Endodermal cell (in vitro differentiated cells): Measurements from ENCODE around the gene SMCP. TPM values are rescaled to one million over a fixed set of nuclear protein-coding genes. Genes with fewer than 3 reads are reported as not detected.

Experiments used
- DNase-seq: peaks from one replicate; pipeline ENCODE4 v3.0.0-alpha.2; 2017
- H3K27ac ChIP-seq: 2 replicates; pipeline ENCODE4 v1.5.1; 2013; ENCODE audit warnings: mild to moderate bottlenecking, low read depth, low read length, moderate library complexity
- H3K27me3 ChIP-seq: 2 replicates; pipeline ENCODE4 v1.6.1; 2013; ENCODE audit warnings: mild to moderate bottlenecking, low read length, moderate library complexity; ENCODE audit not compliant: insufficient read depth, control insufficient read depth, poor library complexity, severe bottlenecking
- H3K36me3 ChIP-seq: 2 replicates; pipeline ENCODE4 v1.7.0; 2013; ENCODE audit warnings: mild to moderate bottlenecking, low read length, moderate library complexity; ENCODE audit not compliant: control insufficient read depth, insufficient read depth
- H3K4me1 ChIP-seq: one replicate; pipeline ENCODE4 v1.7.0; 2013; ENCODE audit warnings: low read length; ENCODE audit not compliant: control insufficient read depth, insufficient read depth
- H3K4me3 ChIP-seq: 2 replicates; pipeline ENCODE4 v1.5.1; 2013; ENCODE audit warnings: mild to moderate bottlenecking, low read length, moderate library complexity
- H3K9ac ChIP-seq: 2 replicates; pipeline ENCODE4 v1.6.1; 2013; ENCODE audit warnings: mild to moderate bottlenecking, low read length, moderate library complexity; ENCODE audit not compliant: poor library complexity, severe bottlenecking; ENCODE audit errors: extremely low read depth
- H3K9me3 ChIP-seq: 2 replicates; pipeline ENCODE4 v1.6.1; 2013; ENCODE audit warnings: mild to moderate bottlenecking, low read length, moderate library complexity; ENCODE audit not compliant: control insufficient read depth
- H3K27ac Mint-ChIP-seq: 2 replicates; pipeline ENCODE4 v1.8.0; 2020; ENCODE audit warnings: mixed read lengths
- H3K27me3 Mint-ChIP-seq: 2 replicates; pipeline ENCODE4 v1.8.0; 2021; ENCODE audit warnings: mild to moderate bottlenecking, mixed read lengths; ENCODE audit not compliant: insufficient read depth
- H3K36me3 Mint-ChIP-seq: 2 replicates; pipeline ENCODE4 v1.8.0; 2020; ENCODE audit warnings: low read depth, mixed read lengths
- H3K4me1 Mint-ChIP-seq: 2 replicates; pipeline ENCODE4 v1.8.0; 2020; ENCODE audit warnings: mixed read lengths
- H3K4me3 Mint-ChIP-seq: 2 replicates; pipeline ENCODE4 v1.8.0; 2020; ENCODE audit warnings: mild to moderate bottlenecking, moderate library complexity, mixed read lengths
- H3K9me3 Mint-ChIP-seq: 2 replicates; pipeline ENCODE4 v1.8.0; 2020; ENCODE audit warnings: mild to moderate bottlenecking, mixed read lengths
- WGBS, 2 experiments: methylation state at CpG; one replicate each; pipeline versions ENCODE4 v1.1.5 to v1.1.7; 2013; ENCODE audit warnings: missing lambda C conversion rate in 2 of 2, mixed read lengths in 1 of 2; ENCODE audit not compliant: insufficient coverage in 1 of 2, insufficient read length in 1 of 2; 5-methylcytosine and 5-hydroxymethylcytosine counted together
- total RNA-seq, 2 donors: library from RNA; stranded (reverse); fragmentation: NEBNext Ultra II Directional in 1 of 2; extraction: Animal tissue kit (Norgen Biotek cat#: 25700) in 1 of 2; gene quantifications; 2 replicates in 1 of 2; 3 replicates in 1 of 2; pipeline ENCODE4 v1.2.1, GENCODE V29; 2021
- TF ChIP-seq, protein P1 (sequence below): fragments of 200-600 bp; sonication (generic); conservative IDR thresholded peaks from 2 replicates; pipeline ENCODE4 v1.5.0; 2021; ENCODE audit warnings: antibody characterized with exemption, mild to moderate bottlenecking

SMCP gene
- total RNA-seq, 2 donors from 2014 or later = not detected

DNA sequence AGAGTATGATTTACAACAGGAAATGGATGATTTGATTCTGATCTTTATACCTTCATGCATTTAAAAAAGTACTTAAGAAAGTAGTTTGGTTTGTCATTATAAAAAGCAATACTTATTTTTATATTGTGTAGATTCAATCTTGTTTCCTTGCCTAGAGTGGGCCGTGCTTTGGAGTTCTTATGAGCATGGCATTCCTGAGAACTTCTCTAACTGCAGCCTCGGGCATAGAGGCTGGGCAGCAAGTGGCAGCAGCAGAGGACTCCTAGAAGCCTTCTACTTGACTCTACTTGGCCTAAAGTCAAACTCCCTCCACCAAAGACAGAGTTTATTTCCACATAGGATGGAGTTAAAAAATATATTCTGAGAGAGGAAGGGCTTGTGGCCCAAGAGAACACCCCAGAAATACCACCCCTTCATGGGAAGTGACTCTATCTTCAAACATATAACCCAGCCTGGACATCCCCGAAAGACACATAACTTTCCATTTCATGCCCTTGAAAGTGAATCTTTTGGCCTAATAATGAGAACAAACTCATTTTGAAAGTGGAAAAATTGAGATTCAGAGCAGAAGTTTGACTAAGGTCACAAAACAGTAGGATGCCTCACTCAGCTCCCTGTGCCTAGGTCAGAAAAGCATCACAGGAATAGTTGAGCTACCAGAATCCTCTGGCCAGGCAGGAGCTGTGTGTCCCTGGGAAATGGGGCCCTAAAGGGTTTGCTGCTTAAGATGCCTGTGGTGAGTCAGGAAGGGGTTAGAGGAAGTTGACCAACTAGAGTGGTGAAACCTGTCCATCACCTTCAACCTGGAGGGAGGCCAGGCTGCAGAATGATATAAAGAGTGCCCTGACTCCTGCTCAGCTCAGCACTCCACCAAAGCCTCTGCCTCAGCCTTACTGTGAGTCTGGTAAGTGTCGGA lies 29.8 kb downstream of the SMCP start, which contains the start of gene IVL:
TSS of gene IVL (plus strand) at position 861 of the 916 bp plus-strand sequence. CDS start 1,252 bp downstream, outside the sequence.
- TF ChIP-seq, protein P1, sequence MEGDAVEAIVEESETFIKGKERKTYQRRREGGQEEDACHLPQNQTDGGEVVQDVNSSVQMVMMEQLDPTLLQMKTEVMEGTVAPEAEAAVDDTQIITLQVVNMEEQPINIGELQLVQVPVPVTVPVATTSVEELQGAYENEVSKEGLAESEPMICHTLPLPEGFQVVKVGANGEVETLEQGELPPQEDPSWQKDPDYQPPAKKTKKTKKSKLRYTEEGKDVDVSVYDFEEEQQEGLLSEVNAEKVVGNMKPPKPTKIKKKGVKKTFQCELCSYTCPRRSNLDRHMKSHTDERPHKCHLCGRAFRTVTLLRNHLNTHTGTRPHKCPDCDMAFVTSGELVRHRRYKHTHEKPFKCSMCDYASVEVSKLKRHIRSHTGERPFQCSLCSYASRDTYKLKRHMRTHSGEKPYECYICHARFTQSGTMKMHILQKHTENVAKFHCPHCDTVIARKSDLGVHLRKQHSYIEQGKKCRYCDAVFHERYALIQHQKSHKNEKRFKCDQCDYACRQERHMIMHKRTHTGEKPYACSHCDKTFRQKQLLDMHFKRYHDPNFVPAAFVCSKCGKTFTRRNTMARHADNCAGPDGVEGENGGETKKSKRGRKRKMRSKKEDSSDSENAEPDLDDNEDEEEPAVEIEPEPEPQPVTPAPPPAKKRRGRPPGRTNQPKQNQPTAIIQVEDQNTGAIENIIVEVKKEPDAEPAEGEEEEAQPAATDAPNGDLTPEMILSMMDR = no peak
- Mint-ChIP-seq H3K4me3 (no peak within 1 kb of the TSS), H3K27me3 (no peaks in the 10 kb centered on the region), H3K27ac (no peak within 1 kb of the TSS), H3K36me3 (no peaks in the 10 kb centered on the region), H3K4me1 (no peaks in the 10 kb centered on the region), H3K9me3 (peaks cover 91% of the 10 kb centered on the region)
- no peaks in the 10 kb centered on the region for H3K4me1 ChIP-seq
- H3K9ac ChIP-seq = no peak within 1 kb of the TSS
- no peak within 1 kb of the TSS for H3K27ac ChIP-seq
- no peaks in the 10 kb centered on the region for H3K27me3 ChIP-seq
- peaks cover 18% of the 10 kb centered on the region for H3K9me3 ChIP-seq
- DNase-seq = no peak
- H3K36me3 ChIP-seq = no peaks in the 10 kb centered on the region
- 71 to 100% methylated on average over 2 to 4 of the region's 4 CpGs for WGBS, 2 experiments
- no peak within 1 kb of the TSS for H3K4me3 ChIP-seq

DNA sequence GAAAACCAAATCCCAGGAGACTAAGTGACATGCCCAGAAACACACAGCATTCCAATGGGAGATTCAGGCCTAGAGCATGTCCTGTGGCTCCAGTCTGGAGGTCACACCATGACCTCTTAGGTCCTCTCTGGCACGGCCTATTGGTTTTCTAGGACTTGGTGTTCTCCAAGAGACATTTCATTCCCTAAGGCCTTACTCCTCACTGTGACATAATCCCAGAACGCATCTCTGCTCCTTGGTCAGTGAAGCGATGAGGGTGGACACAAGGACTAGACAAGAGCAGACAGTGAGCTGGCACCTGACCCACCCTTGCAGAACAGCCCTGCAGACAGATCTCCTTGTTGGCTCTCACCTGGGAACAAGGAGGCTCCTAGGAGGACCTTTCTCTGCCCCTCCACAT lies 31.1 kb downstream of the SMCP start:
- no peaks in the 10 kb centered on the region for H3K36me3 Mint-ChIP-seq
- Histone ChIP-seq H3K36me3 (no peaks in the 10 kb centered on the region), H3K27ac (no peak overlapping the region), H3K9ac (no peak overlapping the region), H3K9me3 (peaks cover 16% of the 10 kb centered on the region), H3K4me1 (no peaks in the 10 kb centered on the region), H3K27me3 (no peaks in the 10 kb centered on the region), H3K4me3 (no peak overlapping the region)
- TF ChIP-seq, protein P1 = no peak
- 76 to 82% methylated on average over 3 of the region's 3 CpGs for WGBS, 2 experiments
- no peaks in the 10 kb centered on the region for H3K27me3 Mint-ChIP-seq
- no peak overlapping the region for H3K27ac Mint-ChIP-seq
- no peak overlapping the region for H3K4me3 Mint-ChIP-seq
- no peaks in the 10 kb centered on the region for H3K4me1 Mint-ChIP-seq
- H3K9me3 Mint-ChIP-seq = peaks cover 87% of the 10 kb centered on the region
- DNase-seq = no peak

DNA sequence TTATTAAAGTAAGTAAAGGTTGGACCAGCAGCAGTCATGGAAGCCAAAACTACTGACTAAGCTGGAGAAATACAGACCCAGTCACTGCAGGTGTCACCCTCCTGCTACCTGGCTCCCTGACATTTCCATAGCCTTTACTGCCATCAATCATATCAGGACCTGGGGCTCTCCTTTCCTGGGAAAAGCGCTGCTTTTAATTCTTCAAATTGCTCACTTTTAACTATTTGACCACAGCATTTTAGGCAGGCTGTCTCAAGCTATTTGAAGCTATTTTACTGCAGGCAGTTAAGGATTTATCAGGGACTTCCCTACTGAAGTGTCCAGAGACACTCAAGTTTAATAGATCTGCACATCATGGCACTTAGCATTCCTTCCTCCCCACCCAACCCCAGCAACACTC lies 34.3 kb downstream of the SMCP start:
- peaks cover 16% of the 10 kb centered on the region for H3K9me3 ChIP-seq
- Mint-ChIP-seq H3K36me3 (no peaks in the 10 kb centered on the region), H3K4me1 (no peaks in the 10 kb centered on the region), H3K9me3 (peaks cover 70% of the 10 kb centered on the region), H3K27me3 (no peaks in the 10 kb centered on the region), H3K27ac (no peak overlapping the region), H3K4me3 (no peak overlapping the region)
- TF ChIP-seq, protein P1 = no peak
- H3K9ac ChIP-seq = no peak overlapping the region
- 71 to 100% methylated on average over 1 of the region's 1 CpG for WGBS, 2 experiments
- no peaks in the 10 kb centered on the region for H3K4me1 ChIP-seq
- H3K36me3 ChIP-seq = no peaks in the 10 kb centered on the region
- H3K4me3 ChIP-seq = no peak overlapping the region
- no peaks in the 10 kb centered on the region for H3K27me3 ChIP-seq
- H3K27ac ChIP-seq = no peak overlapping the region
- DNase-seq = no peak
